Skin epidermis (tissue), 12 donors: ENCODE results near the gene TMEM139.

Experiments used
- H3K27ac ChIP-seq, 21 experiments: fragments of 200-600 bp; sonication (generic) in 11 of 21; one replicate each; pipeline ENCODE4 v1.5.0; 2020; ENCODE audit warnings: mild to moderate bottlenecking in 3 of 21, inconsistent platforms in 2 of 21, moderate library complexity in 2 of 21
- H3K4me3 ChIP-seq, 7 experiments: fragments of 200-600 bp; sonication (generic) in 2 of 7; one replicate each; pipeline ENCODE4 v1.5.0; 2020; ENCODE audit warnings: inconsistent platforms in 2 of 7, mild to moderate bottlenecking in 2 of 7, moderate library complexity in 1 of 7

The TMEM139 gene

DNA sequence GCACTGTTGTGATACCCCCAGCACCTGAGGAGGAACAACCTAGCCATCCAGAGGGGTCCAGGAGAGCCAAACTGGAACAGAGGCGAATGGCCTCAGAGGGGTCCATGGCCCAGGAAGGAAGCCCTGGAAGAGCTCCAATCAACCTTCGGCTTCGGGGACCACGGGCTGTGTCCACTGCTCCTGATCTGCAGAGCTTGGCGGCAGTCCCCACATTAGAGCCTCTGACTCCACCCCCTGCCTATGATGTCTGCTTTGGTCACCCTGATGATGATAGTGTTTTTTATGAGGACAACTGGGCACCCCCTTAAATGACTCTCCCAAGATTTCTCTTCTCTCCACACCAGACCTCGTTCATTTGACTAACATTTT, 1.7 kb downstream of the TMEM139 start:
- Histone ChIP-seq H3K27ac (peak overlapping the region in 3 of 21 experiments; percentile 27 to 61 (median 52)), H3K4me3 (no peak overlapping the region)

DNA sequence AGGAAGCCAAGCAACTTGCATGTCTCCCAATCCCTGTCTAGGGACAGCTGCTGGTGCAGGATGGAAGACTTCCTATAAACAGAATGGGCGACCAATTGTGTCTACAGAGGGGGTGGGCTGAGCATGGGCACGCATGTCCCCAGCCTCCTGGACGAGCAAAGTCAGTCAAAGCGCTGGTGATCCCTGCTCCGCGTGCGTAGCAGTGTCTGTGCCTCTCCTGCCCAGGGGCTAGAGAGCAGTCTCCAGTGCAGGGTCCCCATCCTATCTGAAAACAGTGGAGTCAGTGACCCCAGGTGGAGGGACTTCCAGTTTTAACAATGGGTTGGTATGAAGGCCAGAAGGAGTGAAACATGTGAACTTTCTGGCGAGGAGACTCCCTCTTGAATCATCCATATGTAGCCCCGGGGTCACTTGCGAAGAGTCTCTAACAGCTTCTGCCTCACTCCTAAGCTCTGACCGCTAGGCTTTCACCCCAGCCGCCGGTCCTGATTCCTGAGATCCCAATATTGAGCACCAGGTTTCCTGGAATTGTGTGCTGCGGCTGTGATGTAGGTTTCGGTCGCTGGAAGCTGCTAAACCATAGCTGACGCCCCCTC, 2.7 kb downstream of the TMEM139 start:
- peak overlapping the region in 18 of 21 experiments; percentile 19 to 99 (median 74) for H3K27ac ChIP-seq

GRCh38 chr7:143287935-143288826, 3.4 kb downstream of the TMEM139 start, which contains the start of gene CASP2:
Gene CASP2, plus strand, starts transcription at chr7:143288351. Its CDS starts 105 bp downstream, at chr7:143288456.
- Histone ChIP-seq H3K4me3 (peak within 1 kb of the TSS; percentile 76 to 97 (median 95)), H3K27ac (peak within 1 kb of the TSS; percentile 79 to 99 (median 94))

More for the DNA sequence above, 2.7 kb downstream of the TMEM139 start:
- peak overlapping the region; percentile 76 to 97 (median 95) for H3K4me3 ChIP-seq

DNA sequence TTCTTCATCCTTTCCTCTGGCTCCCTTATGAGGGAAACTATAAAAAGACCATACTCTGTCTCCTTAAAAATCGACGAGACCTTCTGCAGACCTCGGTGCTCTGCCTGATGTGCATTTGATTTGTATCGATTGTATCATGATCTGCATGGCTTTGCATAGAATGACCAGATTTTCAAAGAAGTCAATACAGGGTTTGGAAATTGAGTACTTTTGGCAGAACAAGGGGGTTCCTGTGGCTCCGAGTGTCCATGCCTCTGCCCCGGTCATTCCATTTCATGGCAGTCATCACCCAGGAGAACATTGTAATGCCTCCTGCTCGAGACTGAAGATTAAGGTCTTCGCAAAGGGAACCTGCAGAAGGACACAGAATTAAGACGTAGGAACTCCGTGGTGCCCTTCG, 4.1 kb downstream of the TMEM139 start:
- H3K4me3 ChIP-seq: peak overlapping the region; percentile 76 to 97 (median 95)
- H3K27ac ChIP-seq: peak overlapping the region; percentile 79 to 99 (median 94)

GRCh38 chr7:143289421-143289820, 4.7 kb downstream of the TMEM139 start:
- H3K27ac ChIP-seq: peak overlapping the region in 13 of 21 experiments; percentile 90 to 99 (median 95)

DNA sequence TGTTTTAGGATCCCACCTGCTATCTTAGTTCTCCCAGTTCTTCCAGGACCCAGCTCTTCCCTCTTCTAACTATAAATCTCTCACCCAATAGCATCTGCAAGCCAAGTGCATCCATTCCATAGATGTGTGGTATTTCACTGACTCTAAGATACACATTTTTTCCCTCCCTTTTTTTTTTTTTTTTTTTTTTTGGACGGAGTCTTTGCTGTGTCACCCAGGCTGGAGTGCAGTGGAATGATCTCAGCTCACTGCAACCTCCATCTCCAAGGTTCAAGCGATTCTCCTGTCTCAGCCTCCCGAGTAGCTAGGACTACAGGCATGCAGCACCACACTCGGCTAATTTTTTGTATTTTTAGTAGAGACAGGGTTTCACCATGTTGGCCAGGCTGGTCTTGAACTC, 5.1 kb downstream of the TMEM139 start:
- H3K27ac ChIP-seq: peak overlapping the region in 3 of 21 experiments; percentile 95 to 99 (median 97)

More at GRCh38 chr7:143289421-143289820, 4.7 kb downstream of the TMEM139 start:
- H3K4me3 ChIP-seq: peak overlapping the region; percentile 76 to 97 (median 95)

DNA sequence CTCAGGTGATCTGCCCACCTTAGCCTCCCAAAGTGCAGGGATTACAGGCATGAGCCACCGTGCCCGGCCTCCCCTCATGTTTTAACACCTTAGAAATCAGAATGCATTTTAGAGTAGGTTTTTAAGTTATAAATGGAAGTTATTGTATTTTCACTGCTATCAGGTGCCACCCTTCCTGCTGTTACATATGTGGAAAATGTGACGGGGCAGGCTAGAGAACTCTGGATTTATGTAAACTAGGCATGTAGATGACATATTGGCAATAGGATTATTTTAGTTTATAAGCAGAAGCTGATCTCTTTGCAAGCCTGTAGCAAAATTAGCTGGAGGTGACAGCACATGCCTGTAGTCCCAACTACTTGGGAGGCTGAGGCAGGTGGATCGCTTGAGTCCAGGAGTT, 5.5 kb downstream of the TMEM139 start:
- peak overlapping the region in 2 of 21 experiments; percentile 12 to 99 for H3K27ac ChIP-seq
- H3K4me3 ChIP-seq: no peak overlapping the region

More for the DNA sequence above, 5.1 kb downstream of the TMEM139 start:
- H3K4me3 ChIP-seq: peak overlapping the region in 2 of 7 experiments; percentile 95 to 97

DNA sequence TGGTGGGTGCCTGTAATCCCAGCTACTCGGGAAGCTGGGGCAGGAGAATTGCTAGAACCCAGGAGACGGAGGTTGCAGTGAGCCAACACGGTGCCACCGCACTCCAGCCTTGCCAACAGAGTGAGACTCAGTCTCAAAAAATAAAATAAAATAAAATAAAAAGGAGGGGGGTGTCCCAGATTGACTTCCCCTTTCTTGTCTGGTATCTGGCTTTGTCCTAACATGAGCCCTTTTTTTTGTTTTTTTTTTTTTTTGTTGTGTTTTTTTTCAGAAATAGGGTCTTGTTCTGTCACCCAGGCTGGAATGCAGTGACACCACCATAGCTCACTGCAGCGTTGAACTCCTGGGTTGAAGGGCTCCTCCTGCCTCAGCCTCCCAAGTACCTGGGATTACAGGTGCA, 8.1 kb downstream of the TMEM139 start:
- H3K27ac ChIP-seq: no peak overlapping the region
- H3K4me3 ChIP-seq: no peak overlapping the region

- Histone ChIP-seq H3K27ac (no peak overlapping the region), H3K4me3 (no peak overlapping the region)
Measured at GRCh38 chr7:143295870-143296269, 11.1 kb downstream of the TMEM139 start.

DNA sequence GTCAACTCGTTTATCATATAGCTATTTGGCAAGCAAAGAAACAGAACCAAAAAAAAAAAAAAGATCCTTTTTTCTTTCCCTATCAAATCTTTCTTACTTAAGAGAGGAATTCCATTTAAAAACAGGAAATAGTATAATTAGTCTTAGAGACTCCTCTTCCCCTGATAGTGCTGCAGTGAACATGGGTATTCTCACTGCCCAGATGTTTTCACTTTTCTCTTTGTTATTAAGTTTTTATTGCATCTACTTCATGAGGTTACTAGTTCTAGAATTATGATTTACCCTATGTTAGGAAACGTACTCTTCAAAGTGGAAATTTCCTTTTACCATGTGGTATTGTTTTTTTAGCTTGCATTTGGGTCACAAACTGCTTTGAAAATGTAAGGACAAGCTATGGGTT, 11.9 kb downstream of the TMEM139 start:
- H3K4me3 ChIP-seq: no peak overlapping the region
- H3K27ac ChIP-seq: peak overlapping the region in 1 of 21 experiments; percentile 2

DNA sequence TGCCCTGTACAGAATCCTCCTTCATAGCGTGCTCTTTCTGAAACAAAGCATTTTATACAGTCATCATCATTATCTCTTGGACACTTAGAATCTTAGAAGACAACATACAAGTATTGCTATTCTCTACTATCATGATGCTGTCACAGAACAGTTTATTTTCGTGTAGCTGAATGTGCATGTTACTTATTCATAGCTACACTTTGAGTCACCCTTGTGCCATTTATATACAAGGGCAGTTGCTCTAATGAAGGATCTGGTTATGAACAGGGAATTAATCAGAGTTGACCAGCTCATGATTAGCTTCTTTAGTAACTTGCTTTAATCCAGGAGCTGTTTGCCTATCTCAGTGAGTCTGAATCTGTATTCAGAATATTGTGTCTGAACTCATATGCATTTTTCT, 14.6 kb downstream of the TMEM139 start:
- no peak overlapping the region for H3K27ac ChIP-seq
- H3K4me3 ChIP-seq: no peak overlapping the region

DNA sequence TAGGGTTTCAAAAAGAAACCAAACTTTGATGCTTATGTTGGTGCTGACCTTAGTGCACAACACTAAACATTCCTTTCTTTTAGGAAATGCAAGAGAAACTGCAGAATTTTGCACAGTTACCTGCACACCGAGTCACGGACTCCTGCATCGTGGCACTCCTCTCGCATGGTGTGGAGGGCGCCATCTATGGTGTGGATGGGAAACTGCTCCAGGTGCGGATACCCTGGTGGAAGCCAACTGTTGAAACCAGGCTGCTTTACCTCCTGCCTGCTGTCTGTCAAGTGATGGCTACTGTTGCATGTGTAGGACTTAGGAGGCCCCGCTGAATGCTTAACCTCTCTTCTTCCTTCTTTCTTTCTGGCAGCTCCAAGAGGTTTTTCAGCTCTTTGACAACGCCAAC, 15.1 kb downstream of the TMEM139 start:
- no peak overlapping the region for H3K4me3 ChIP-seq
- H3K27ac ChIP-seq: no peak overlapping the region

DNA sequence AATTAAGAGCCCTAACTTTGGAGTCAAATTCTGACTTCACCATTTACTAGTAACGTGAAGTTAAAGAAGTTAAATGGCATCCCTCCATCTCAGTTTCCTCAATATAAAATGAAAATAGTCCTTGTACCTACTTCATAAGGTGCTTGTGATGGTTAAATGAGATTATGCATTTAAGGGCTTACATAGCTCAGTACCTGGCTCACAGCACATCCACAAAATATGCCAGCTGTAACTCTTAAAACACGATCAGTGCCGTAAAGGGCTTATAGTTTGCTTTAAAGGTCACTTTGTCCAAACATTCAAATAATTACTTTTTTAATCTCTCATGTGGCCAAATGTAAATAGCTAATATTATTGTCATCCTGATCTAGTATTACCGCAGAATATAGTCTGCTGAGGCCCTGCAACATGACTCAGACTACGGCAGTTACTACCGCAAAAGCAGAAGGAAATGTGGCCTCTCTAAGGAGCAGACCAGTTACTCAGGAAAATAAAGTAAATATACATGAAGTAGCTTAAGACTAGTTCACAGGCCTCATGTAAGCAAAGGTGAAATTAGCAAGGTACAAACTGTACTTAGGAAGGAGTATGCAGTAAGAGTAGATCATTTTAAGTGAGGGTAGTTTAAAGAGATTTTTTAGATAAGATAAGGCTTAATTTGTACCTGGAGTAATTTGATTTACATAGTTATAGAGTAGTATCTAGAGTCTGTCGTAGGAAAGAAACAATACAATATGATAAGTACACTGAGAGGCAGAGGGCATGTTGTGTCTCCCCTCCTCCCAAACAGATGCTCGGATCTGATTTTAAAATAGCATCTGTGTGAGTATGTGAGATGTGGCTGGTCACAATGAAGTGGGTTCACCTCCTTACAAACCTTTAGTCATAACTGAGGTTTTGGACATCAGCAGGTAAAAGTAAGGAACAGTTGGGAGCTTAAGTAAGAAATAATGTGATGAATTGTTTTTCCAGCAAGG, 16.5 kb downstream of the TMEM139 start:
- H3K4me3 ChIP-seq: no peak overlapping the region
- peak overlapping the region in 2 of 21 experiments; percentile 2 to 47 for H3K27ac ChIP-seq

DNA sequence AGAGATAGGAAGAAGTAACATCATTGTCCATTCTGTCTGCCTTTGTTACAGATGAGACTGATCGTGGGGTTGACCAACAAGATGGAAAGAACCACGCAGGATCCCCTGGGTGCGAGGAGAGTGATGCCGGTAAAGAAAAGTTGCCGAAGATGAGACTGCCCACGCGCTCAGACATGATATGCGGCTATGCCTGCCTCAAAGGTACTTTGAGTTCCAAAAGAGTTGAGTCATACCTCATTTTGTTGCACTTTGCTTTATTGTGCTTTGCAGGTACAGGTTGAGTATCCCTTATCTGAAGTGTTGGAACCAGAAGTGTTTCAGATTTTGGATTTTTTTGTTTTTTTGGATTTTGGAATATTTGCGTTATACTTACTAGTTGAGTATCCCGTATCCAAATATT, 19.0 kb downstream of the TMEM139 start:
- H3K27ac ChIP-seq: no peak overlapping the region
- H3K4me3 ChIP-seq: no peak overlapping the region

GRCh38 chr7:143304938-143305337, 20.2 kb downstream of the TMEM139 start:
- no peak overlapping the region for H3K27ac ChIP-seq
- no peak overlapping the region for H3K4me3 ChIP-seq

- H3K4me3 ChIP-seq: no peak overlapping the region
- no peak overlapping the region for H3K27ac ChIP-seq
Measured at GRCh38 chr7:143305423-143306070, 20.8 kb downstream of the TMEM139 start.

GRCh38 chr7:143308632-143309031, 23.9 kb downstream of the TMEM139 start:
- no peak overlapping the region for H3K27ac ChIP-seq
- H3K4me3 ChIP-seq: no peak overlapping the region

DNA sequence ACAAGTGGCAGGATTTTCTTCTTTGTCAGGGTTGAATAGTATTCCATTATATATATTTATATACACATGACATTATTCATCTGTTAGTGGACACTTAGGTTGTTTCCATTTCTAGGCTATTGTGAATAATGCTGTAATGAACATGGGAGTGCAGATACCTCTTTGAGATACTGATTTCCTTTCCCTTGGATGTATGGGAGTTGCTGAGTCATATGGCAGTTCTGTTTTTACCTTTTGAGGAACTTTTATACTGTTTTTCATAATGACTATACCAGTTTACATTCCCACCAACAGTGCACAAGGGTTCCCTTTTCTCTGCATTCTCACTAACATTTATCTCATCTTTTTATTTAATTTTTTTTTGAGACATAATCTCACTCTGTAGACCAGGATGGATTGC, 29.4 kb downstream of the TMEM139 start:
- Histone ChIP-seq H3K27ac (no peak overlapping the region), H3K4me3 (no peak overlapping the region)

DNA sequence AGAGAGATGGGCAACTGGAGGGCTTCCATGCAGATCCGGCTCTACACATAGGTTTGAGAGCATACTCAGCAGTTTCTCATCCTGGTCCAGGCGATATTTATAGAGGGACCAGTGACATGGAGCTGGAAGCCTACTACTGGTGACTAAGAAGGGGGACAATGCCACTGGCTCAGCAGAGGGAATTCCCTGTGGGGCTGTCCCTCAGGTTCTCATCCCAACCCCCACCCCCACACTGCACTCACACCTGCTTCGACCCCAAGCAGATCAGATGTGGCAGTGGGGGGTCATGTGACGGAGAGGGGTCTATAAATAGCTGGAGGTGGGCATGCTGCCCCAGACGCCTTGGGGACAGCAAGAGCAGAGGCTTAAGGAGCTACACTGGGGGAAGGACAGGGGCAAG, 31.0 kb downstream of the TMEM139 start, which contains the start of gene CLCN1:
TSS of gene CLCN1 (plus strand) at position 336 of the 400 bp plus-strand sequence. CDS start 102 bp downstream, outside the sequence.
- Histone ChIP-seq H3K4me3 (no peak within 1 kb of the TSS), H3K27ac (no peak within 1 kb of the TSS)
